ENCODE measurements around the gene CHSY3.

DNA sequence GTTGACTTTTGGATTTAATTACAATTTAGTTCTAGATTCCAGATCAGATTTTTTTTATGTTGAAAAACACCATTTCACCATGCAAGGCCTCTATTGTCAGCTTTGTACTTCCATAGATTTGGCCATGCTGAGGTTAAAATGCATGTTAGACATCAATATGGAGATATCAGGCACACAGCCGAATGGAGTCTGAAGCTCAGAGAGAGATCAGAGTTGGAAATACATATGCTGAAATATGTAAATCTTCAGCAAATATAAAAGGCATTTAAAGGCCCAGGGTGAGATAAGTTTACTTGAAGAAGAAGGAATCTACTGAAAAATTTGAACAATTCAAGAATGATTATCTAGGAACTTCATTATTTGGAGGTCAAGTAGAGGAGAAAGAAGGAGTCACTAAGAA, 139.6 kb downstream of the CHSY3 start:
- TF ChIP-seq ZNF146 (tag by site-specific recombination; IDR thresholded peaks at IDR 0.05) (no peak), TCF7L2 (IDR thresholded peaks at IDR 0.05; ENCODE audit: borderline replicate concordance, low read depth, low read length) (no peak), ZNF785 (tag by site-specific recombination; IDR thresholded peaks at IDR 0.05) (no peak), SP3 (tag by site-specific recombination; IDR thresholded peaks at IDR 0.05) (no peak)
- TF ChIP-seq, protein P1, sequence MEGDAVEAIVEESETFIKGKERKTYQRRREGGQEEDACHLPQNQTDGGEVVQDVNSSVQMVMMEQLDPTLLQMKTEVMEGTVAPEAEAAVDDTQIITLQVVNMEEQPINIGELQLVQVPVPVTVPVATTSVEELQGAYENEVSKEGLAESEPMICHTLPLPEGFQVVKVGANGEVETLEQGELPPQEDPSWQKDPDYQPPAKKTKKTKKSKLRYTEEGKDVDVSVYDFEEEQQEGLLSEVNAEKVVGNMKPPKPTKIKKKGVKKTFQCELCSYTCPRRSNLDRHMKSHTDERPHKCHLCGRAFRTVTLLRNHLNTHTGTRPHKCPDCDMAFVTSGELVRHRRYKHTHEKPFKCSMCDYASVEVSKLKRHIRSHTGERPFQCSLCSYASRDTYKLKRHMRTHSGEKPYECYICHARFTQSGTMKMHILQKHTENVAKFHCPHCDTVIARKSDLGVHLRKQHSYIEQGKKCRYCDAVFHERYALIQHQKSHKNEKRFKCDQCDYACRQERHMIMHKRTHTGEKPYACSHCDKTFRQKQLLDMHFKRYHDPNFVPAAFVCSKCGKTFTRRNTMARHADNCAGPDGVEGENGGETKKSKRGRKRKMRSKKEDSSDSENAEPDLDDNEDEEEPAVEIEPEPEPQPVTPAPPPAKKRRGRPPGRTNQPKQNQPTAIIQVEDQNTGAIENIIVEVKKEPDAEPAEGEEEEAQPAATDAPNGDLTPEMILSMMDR (tag by site-specific recombination; IDR thresholded peaks at IDR 0.05): no peak
- TF ChIP-seq, protein P2, sequence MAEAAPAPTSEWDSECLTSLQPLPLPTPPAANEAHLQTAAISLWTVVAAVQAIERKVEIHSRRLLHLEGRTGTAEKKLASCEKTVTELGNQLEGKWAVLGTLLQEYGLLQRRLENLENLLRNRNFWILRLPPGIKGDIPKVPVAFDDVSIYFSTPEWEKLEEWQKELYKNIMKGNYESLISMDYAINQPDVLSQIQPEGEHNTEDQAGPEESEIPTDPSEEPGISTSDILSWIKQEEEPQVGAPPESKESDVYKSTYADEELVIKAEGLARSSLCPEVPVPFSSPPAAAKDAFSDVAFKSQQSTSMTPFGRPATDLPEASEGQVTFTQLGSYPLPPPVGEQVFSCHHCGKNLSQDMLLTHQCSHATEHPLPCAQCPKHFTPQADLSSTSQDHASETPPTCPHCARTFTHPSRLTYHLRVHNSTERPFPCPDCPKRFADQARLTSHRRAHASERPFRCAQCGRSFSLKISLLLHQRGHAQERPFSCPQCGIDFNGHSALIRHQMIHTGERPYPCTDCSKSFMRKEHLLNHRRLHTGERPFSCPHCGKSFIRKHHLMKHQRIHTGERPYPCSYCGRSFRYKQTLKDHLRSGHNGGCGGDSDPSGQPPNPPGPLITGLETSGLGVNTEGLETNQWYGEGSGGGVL (tag by site-specific recombination; IDR thresholded peaks at IDR 0.05): no peak

Measured in HEK293 (cell line).